ENCODE data around the gene RFNG. TPM values are rescaled to one million over a fixed set of nuclear protein-coding genes. Genes with fewer than 3 reads are reported as not detected.
A peak's percentile ranks its signal among the peaks of the same experiment; 100 is the strongest.

RFNG gene
- total and polyA plus RNA-seq, 2 of the 13 experiments (the other 11 are each of a cell fraction or from before 2014, with no cell fraction given) = 61.4 to 64.0 TPM

DNA sequence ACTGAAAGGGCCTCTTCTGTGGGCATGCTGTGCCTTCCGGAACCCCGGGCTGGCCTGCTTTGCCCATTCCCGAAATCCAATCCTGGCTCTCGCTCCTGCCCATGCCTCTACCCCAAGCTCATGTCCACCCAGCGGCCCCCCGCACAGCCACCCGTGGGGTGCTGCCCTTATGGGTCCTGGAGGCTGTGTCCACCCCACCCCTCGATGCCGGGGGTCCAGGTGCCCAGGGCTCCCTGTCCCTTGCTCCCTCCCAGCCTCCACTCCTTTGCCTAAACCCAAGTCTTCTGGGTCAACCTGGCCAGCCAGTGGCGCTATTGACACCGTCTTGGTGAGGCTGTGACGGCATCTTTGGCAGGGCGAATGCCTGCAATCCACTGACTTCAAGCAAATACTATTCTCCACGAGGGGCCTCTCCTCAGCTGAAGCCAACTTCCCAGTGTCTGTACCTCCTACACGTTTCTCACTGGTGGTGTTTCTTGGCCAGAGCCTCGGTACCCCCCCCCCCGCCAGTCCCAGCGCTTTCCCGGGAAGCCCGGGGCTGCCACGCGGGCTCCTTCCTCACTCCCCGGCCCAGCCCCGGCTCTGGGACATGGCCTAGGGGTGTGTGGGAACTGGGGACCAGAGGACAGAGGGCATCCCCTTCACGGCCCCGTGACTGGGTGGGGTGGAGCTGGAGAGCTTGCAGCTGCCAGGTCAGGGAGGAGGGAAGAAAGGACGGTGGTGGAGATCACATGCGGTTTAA is 26.2 kb upstream of the RFNG start (continued):
- TF ChIP-seq ZNF230 (CRISPR knock-in tag; IDR thresholded peaks at IDR 0.05) = 0 out of 2 replicates have a peak, but pooled peaks have one; percentile 48
- TF ChIP-seq AHR (CRISPR knock-in tag; IDR thresholded peaks at IDR 0.05) = no peak
- no peak for TF ChIP-seq POGZ (CRISPR knock-in tag; IDR thresholded peaks at IDR 0.05)
- no peak for TF ChIP-seq ZNF207 (IDR thresholded peaks at IDR 0.05; ENCODE audit: borderline replicate concordance)
- TF ChIP-seq, protein P1, sequence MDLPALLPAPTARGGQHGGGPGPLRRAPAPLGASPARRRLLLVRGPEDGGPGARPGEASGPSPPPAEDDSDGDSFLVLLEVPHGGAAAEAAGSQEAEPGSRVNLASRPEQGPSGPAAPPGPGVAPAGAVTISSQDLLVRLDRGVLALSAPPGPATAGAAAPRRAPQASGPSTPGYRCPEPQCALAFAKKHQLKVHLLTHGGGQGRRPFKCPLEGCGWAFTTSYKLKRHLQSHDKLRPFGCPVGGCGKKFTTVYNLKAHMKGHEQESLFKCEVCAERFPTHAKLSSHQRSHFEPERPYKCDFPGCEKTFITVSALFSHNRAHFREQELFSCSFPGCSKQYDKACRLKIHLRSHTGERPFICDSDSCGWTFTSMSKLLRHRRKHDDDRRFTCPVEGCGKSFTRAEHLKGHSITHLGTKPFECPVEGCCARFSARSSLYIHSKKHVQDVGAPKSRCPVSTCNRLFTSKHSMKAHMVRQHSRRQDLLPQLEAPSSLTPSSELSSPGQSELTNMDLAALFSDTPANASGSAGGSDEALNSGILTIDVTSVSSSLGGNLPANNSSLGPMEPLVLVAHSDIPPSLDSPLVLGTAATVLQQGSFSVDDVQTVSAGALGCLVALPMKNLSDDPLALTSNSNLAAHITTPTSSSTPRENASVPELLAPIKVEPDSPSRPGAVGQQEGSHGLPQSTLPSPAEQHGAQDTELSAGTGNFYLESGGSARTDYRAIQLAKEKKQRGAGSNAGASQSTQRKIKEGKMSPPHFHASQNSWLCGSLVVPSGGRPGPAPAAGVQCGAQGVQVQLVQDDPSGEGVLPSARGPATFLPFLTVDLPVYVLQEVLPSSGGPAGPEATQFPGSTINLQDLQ (CRISPR knock-in tag; IDR thresholded peaks at IDR 0.05) = no peak
- TF ChIP-seq SP140L (CRISPR knock-in tag; IDR thresholded peaks at IDR 0.05; ENCODE audit: borderline replicate concordance) = no peak
- no peak for TF ChIP-seq ZNF577 (CRISPR knock-in tag; IDR thresholded peaks at IDR 0.05; ENCODE audit: borderline replicate concordance, low read depth)
- no peak for TF ChIP-seq ATAD3A (CRISPR knock-in tag; IDR thresholded peaks at IDR 0.05)
- no peak for TF ChIP-seq NFIC (IDR thresholded peaks at IDR 0.05; ENCODE audit: low read length)
- TF ChIP-seq ZNF136 (CRISPR knock-in tag; IDR thresholded peaks at IDR 0.05; ENCODE audit: low read depth) = no peak
- TF ChIP-seq ZNF333 (CRISPR knock-in tag; IDR thresholded peaks at IDR 0.05; ENCODE audit: borderline replicate concordance) = no peak
- no peak for TF ChIP-seq KDM6A (CRISPR knock-in tag; IDR thresholded peaks at IDR 0.05; ENCODE audit: low read depth)
- 0 out of 2 replicates have a peak, but pooled peaks have one; percentile 39 for TF ChIP-seq ZNF235 (CRISPR knock-in tag; IDR thresholded peaks at IDR 0.05; ENCODE audit: borderline replicate concordance)
- no peak for TF ChIP-seq ZNF430 (CRISPR knock-in tag; IDR thresholded peaks at IDR 0.05)
- TF ChIP-seq TOPORS (CRISPR knock-in tag; IDR thresholded peaks at IDR 0.05) = no peak
- TF ChIP-seq, protein P2, sequence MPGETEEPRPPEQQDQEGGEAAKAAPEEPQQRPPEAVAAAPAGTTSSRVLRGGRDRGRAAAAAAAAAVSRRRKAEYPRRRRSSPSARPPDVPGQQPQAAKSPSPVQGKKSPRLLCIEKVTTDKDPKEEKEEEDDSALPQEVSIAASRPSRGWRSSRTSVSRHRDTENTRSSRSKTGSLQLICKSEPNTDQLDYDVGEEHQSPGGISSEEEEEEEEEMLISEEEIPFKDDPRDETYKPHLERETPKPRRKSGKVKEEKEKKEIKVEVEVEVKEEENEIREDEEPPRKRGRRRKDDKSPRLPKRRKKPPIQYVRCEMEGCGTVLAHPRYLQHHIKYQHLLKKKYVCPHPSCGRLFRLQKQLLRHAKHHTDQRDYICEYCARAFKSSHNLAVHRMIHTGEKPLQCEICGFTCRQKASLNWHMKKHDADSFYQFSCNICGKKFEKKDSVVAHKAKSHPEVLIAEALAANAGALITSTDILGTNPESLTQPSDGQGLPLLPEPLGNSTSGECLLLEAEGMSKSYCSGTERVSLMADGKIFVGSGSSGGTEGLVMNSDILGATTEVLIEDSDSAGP (CRISPR knock-in tag; IDR thresholded peaks at IDR 0.05; ENCODE audit: borderline replicate concordance) = peak; percentile 12; the same call in 1 of the 2 replicates
- TF ChIP-seq ZNF382 (CRISPR knock-in tag; IDR thresholded peaks at IDR 0.05; ENCODE audit: borderline replicate concordance) = no peak
- TF ChIP-seq ZNF101 (CRISPR knock-in tag; IDR thresholded peaks at IDR 0.05; ENCODE audit: borderline replicate concordance, low read depth) = no peak
- peak; percentile 24; the same call in 1 of the 2 replicates for TF ChIP-seq RAD21 (CRISPR knock-in tag; IDR thresholded peaks at IDR 0.05)
- peak; percentile 54; the same call in 1 of the 2 replicates for TF ChIP-seq IRX3 (CRISPR knock-in tag; IDR thresholded peaks at IDR 0.05; ENCODE audit: borderline replicate concordance, low read depth)
- no peak for TF ChIP-seq TBX3 (IDR thresholded peaks at IDR 0.05; ENCODE audit: borderline replicate concordance)
- TF ChIP-seq ZNF329 (CRISPR knock-in tag; IDR thresholded peaks at IDR 0.05; ENCODE audit: low read depth) = no peak
- no peak for TF ChIP-seq HNRNPK (IDR thresholded peaks at IDR 0.05; ENCODE audit: low read depth, low read length, poor library complexity, severe bottlenecking)
- peak; percentile 59 for TF ChIP-seq RBM39 (IDR thresholded peaks at IDR 0.05; ENCODE audit: low read depth, low read length, poor library complexity, severe bottlenecking)
- peak; percentile 25; the same call in 1 of the 2 replicates for TF ChIP-seq NR2F2 (IDR thresholded peaks at IDR 0.05; ENCODE audit: borderline replicate concordance, low read depth)
- TF ChIP-seq ZBTB20 (CRISPR knock-in tag; IDR thresholded peaks at IDR 0.05; ENCODE audit: borderline replicate concordance, low read depth) = peak; percentile 19; the same call in 1 of the 2 replicates
- 0 out of 2 replicates have a peak, but pooled peaks have one; percentile 11 for TF ChIP-seq SALL1 (CRISPR knock-in tag; IDR thresholded peaks at IDR 0.05)
